Uterus (tissue), 2 donors: ENCODE measurements around the gene NAA38.

Experiments used
- CTCF ChIP-seq, 4 experiments: fragments of 200-600 bp in 2 of 4; fragments of 450-650 bp in 2 of 4; sonication (generic) in 2 of 4; IDR thresholded peaks; one replicate each; pipeline ENCODE4 v1.5.1; 2016 to 2019; ENCODE audit warnings: antibody characterized with exemption in 4 of 4, mild to moderate bottlenecking in 2 of 4, moderate library complexity in 1 of 4
- POLR2A ChIP-seq, 2 donors: fragments of 450-650 bp; IDR thresholded peaks; one replicate each; pipeline ENCODE4 v1.6.1; 2016; ENCODE audit warnings: antibody characterized with exemption in 2 of 2, mild to moderate bottlenecking in 1 of 2, moderate library complexity in 1 of 2

DNA sequence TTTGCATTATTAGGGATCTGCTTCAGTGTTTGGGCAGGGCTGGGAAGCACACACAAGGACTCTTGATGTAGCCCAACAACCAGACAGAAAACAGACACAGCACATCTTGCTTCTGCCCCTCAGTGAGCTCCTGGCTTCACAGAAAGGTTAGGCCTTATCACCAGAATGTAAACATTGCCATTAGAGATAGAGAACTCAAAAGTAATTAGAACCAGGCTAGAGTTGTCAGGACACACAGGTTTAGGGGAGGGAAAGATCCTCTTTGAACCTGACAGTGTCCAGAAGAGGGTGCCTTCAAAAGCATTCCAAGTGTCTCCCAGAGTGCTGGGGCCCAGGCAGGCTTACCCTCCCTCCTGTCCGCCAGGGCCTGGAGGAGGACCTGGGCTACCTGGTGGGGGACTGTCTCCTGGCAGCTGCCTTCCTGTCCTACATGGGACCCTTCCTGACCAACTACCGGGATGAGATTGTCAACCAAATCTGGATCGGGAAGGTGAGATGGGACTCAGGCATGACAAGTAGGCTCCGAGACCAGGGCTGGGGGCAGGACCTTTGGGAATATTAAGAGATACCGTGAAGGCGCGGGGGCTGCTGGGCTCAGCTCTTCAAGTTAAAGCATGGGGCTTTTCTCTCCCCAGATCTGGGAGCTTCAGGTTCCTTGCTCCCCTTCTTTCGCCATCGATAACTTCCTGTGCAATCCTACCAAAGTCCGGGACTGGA, 40.3 kb downstream of the NAA38 start:
- TF ChIP-seq CTCF (IDR thresholded peaks at IDR 0.05) (no peak), POLR2A (IDR thresholded peaks at IDR 0.05) (no peak)
